ENCODE results near the gene MRAS. TPM values are rescaled to one million over a fixed set of nuclear protein-coding genes. Genes with fewer than 3 reads are reported as not detected.

The MRAS gene
- total and polyA plus RNA-seq, 2 of the 13 experiments (the other 11 are each of a cell fraction or from before 2014, with no cell fraction given): 8.8 to 36.2 TPM

GRCh38 chr3:138398791-138399575 is 50.6 kb downstream of the MRAS start (continued):
- TF ChIP-seq ZZZ3 (CRISPR knock-in tag; IDR thresholded peaks at IDR 0.05; ENCODE audit: borderline replicate concordance): no peak
- no peak for TF ChIP-seq NFYC (CRISPR knock-in tag; IDR thresholded peaks at IDR 0.05)
- no peak for TF ChIP-seq ZFP36L1 (CRISPR knock-in tag; IDR thresholded peaks at IDR 0.05)
- TF ChIP-seq ADNP (CRISPR knock-in tag; IDR thresholded peaks at IDR 0.05): peak; percentile 77
- TF ChIP-seq ZNF577 (CRISPR knock-in tag; IDR thresholded peaks at IDR 0.05; ENCODE audit: borderline replicate concordance, low read depth): no peak
- no peak for TF ChIP-seq ZBTB37 (CRISPR knock-in tag; IDR thresholded peaks at IDR 0.05)
- TF ChIP-seq FOXO1 (CRISPR knock-in tag; IDR thresholded peaks at IDR 0.05): no peak; the same call in 1 of the 2 replicates
- TF ChIP-seq, protein P1, sequence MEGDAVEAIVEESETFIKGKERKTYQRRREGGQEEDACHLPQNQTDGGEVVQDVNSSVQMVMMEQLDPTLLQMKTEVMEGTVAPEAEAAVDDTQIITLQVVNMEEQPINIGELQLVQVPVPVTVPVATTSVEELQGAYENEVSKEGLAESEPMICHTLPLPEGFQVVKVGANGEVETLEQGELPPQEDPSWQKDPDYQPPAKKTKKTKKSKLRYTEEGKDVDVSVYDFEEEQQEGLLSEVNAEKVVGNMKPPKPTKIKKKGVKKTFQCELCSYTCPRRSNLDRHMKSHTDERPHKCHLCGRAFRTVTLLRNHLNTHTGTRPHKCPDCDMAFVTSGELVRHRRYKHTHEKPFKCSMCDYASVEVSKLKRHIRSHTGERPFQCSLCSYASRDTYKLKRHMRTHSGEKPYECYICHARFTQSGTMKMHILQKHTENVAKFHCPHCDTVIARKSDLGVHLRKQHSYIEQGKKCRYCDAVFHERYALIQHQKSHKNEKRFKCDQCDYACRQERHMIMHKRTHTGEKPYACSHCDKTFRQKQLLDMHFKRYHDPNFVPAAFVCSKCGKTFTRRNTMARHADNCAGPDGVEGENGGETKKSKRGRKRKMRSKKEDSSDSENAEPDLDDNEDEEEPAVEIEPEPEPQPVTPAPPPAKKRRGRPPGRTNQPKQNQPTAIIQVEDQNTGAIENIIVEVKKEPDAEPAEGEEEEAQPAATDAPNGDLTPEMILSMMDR (CRISPR knock-in tag; IDR thresholded peaks at IDR 0.05): no peak
- TF ChIP-seq ZNF589 (CRISPR knock-in tag; conservative IDR thresholded peaks at IDR 0.05): no peak
- no peak for TF ChIP-seq HES4 (CRISPR knock-in tag; IDR thresholded peaks at IDR 0.05; ENCODE audit: borderline replicate concordance)
- TF ChIP-seq HOXA9 (CRISPR knock-in tag; IDR thresholded peaks at IDR 0.05; ENCODE audit: borderline replicate concordance): no peak
- TF ChIP-seq, protein P2, sequence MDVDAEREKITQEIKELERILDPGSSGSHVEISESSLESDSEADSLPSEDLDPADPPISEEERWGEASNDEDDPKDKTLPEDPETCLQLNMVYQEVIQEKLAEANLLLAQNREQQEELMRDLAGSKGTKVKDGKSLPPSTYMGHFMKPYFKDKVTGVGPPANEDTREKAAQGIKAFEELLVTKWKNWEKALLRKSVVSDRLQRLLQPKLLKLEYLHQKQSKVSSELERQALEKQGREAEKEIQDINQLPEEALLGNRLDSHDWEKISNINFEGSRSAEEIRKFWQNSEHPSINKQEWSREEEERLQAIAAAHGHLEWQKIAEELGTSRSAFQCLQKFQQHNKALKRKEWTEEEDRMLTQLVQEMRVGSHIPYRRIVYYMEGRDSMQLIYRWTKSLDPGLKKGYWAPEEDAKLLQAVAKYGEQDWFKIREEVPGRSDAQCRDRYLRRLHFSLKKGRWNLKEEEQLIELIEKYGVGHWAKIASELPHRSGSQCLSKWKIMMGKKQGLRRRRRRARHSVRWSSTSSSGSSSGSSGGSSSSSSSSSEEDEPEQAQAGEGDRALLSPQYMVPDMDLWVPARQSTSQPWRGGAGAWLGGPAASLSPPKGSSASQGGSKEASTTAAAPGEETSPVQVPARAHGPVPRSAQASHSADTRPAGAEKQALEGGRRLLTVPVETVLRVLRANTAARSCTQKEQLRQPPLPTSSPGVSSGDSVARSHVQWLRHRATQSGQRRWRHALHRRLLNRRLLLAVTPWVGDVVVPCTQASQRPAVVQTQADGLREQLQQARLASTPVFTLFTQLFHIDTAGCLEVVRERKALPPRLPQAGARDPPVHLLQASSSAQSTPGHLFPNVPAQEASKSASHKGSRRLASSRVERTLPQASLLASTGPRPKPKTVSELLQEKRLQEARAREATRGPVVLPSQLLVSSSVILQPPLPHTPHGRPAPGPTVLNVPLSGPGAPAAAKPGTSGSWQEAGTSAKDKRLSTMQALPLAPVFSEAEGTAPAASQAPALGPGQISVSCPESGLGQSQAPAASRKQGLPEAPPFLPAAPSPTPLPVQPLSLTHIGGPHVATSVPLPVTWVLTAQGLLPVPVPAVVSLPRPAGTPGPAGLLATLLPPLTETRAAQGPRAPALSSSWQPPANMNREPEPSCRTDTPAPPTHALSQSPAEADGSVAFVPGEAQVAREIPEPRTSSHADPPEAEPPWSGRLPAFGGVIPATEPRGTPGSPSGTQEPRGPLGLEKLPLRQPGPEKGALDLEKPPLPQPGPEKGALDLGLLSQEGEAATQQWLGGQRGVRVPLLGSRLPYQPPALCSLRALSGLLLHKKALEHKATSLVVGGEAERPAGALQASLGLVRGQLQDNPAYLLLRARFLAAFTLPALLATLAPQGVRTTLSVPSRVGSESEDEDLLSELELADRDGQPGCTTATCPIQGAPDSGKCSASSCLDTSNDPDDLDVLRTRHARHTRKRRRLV (CRISPR knock-in tag; IDR thresholded peaks at IDR 0.05): no peak
- no peak for TF ChIP-seq RFX1 (IDR thresholded peaks at IDR 0.05)
- TF ChIP-seq CENPX (CRISPR knock-in tag; IDR thresholded peaks at IDR 0.05): no peak
- TF ChIP-seq ESRRA (CRISPR knock-in tag; IDR thresholded peaks at IDR 0.05; ENCODE audit: low read depth): no peak; the same call in 1 of the 2 replicates
- peak; percentile 41; the same call in 1 of the 2 replicates for TF ChIP-seq ZNF746 (CRISPR knock-in tag; IDR thresholded peaks at IDR 0.05)
- TF ChIP-seq EP300 (IDR thresholded peaks at IDR 0.05; ENCODE audit: low read depth in 2 of 2, low read length in 2 of 2): peak; percentile 28 to 83; a peak in 2 of 4 replicates
- peak; percentile 48; the same call in 1 of the 2 replicates for TF ChIP-seq EP300 (CRISPR knock-in tag; IDR thresholded peaks at IDR 0.05; ENCODE audit: borderline replicate concordance)
- no peak for TF ChIP-seq ZNF761 (CRISPR knock-in tag; conservative IDR thresholded peaks at IDR 0.05)
- TF ChIP-seq GATA4 (IDR thresholded peaks at IDR 0.05; ENCODE audit: borderline replicate concordance, low read depth): 0 out of 2 replicates have a peak, but pooled peaks have one; percentile 35
- TF ChIP-seq RBFOX2 (IDR thresholded peaks at IDR 0.05; ENCODE audit: low read depth, low read length): no peak
- no peak for TF ChIP-seq YY1 (IDR thresholded peaks at IDR 0.05; ENCODE audit: insufficient read depth, insufficient replicate concordance, low read depth, low read length)
